GM21526 (cell line): ENCODE measurements around the gene MFN2.
"Not testable (repeated sequence)": the region's sequence is repeated elsewhere in the genome, so short reads cannot be mapped to it uniquely, and the experiment has no call there.

Experiments
- ATAC-seq: cut with Tn5 transposase; IDR thresholded peaks from one replicate; pipeline ENCODE4 v1.9.1; 2021; ENCODE audit warnings: moderate library complexity; ENCODE audit not compliant: unreplicated experiment, low FRiP score

MFN2 gene

GRCh38 chr1:11991969-11992676 is 11.9 kb downstream of the MFN2 start:
- ATAC-seq: no peak

GRCh38 chr1:11997081-11997850 is 17.0 kb downstream of the MFN2 start:
- ATAC-seq: no peak

GRCh38 chr1:11998636-11999035 is 18.4 kb downstream of the MFN2 start:
- no peak for ATAC-seq

- no peak for ATAC-seq
Measured at GRCh38 chr1:11999236-11999635, 19.0 kb downstream of the MFN2 start.

GRCh38 chr1:12001249-12001917 is 21.1 kb downstream of the MFN2 start:
- ATAC-seq: no peak

GRCh38 chr1:12001996-12002493 is 21.8 kb downstream of the MFN2 start:
- no peak for ATAC-seq

- no peak for ATAC-seq
Measured at GRCh38 chr1:12003762-12004161, 23.5 kb downstream of the MFN2 start.

GRCh38 chr1:12005488-12006166 is 25.4 kb downstream of the MFN2 start:
- ATAC-seq: no peak

GRCh38 chr1:12006167-12006921 is 26.1 kb downstream of the MFN2 start:
- no peak for ATAC-seq

- no peak for ATAC-seq
Measured at GRCh38 chr1:12007204-12007603, 27.0 kb downstream of the MFN2 start.

- not testable (repeated sequence) for ATAC-seq
Measured at GRCh38 chr1:12008355-12008754, 28.1 kb downstream of the MFN2 start.

- no peak for ATAC-seq
Measured at GRCh38 chr1:12009318-12009947, 29.2 kb downstream of the MFN2 start.

- ATAC-seq: no peak
Measured at GRCh38 chr1:12010746-12011570, 30.7 kb downstream of the MFN2 start.

- ATAC-seq: no peak
Measured at GRCh38 chr1:12011998-12012397, 31.8 kb downstream of the MFN2 start.

GRCh38 chr1:12012560-12013316 is 32.5 kb downstream of the MFN2 start:
- ATAC-seq: no peak

GRCh38 chr1:12014141-12014991 is 34.1 kb downstream of the MFN2 start:
- no peak for ATAC-seq

GRCh38 chr1:12015001-12015491 is 34.8 kb downstream of the MFN2 start:
- ATAC-seq: no peak
